ENCODE data around the gene SRGAP3. TPM values are rescaled to one million over a fixed set of nuclear protein-coding genes. Genes with fewer than 3 reads are reported as not detected.

Gene SRGAP3
- total RNA-seq, 2 donors from 2014 or later, result 1.9 to 4.4 TPM

DNA sequence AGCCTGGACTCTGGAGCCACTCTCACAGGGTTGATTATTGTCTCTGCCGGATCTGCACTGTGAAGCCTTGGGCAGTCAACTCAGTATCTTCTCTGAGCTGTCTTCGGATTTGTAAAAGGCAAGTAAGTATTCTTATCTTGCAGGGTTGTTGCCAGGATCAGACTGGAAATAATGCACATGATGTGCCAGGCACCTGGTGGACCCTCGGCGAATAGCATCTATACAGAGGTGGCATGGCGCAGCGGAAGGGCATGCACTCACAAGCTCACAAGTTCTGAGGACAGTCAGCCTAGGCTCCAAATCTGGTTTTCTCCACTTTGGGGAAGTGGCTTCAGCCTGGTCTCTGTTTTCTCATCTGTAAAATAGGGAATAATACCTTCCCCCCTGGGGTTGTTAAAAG lies 113.9 kb downstream of the SRGAP3 start:
- DNase-seq (ENCODE audit: low spot score in 2 of 2) (no peak), ATAC-seq (no peak)
- Mint-ChIP-seq H3K27ac (no peak overlapping the region), H3K9me3 (no peaks in the 10 kb centered on the region), H3K36me3 (no peaks in the 10 kb centered on the region)

DNA sequence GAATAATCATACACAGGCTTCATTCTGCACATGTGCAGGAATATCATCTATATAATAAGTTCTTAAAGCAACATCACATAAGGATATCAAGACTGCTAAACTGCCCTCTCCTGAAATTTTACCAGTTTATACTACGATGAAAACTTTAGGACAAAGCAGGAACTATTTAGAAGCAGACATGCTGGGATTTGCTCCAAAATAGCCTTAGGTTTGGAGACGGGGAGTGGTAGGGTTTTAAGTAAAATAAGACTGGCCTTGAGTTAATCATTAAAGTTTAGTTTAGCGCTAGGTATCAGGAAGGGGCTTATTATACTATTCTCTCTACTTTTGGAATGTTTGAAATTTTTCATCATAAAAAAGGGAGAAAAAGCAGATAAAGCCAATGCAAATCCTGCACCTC lies 115.8 kb downstream of the SRGAP3 start:
- Mint-ChIP-seq H3K27ac (no peak overlapping the region), H3K9me3 (no peaks in the 10 kb centered on the region), H3K36me3 (no peaks in the 10 kb centered on the region)
- ATAC-seq (no peak), DNase-seq (ENCODE audit: low spot score in 2 of 2) (no peak)

DNA sequence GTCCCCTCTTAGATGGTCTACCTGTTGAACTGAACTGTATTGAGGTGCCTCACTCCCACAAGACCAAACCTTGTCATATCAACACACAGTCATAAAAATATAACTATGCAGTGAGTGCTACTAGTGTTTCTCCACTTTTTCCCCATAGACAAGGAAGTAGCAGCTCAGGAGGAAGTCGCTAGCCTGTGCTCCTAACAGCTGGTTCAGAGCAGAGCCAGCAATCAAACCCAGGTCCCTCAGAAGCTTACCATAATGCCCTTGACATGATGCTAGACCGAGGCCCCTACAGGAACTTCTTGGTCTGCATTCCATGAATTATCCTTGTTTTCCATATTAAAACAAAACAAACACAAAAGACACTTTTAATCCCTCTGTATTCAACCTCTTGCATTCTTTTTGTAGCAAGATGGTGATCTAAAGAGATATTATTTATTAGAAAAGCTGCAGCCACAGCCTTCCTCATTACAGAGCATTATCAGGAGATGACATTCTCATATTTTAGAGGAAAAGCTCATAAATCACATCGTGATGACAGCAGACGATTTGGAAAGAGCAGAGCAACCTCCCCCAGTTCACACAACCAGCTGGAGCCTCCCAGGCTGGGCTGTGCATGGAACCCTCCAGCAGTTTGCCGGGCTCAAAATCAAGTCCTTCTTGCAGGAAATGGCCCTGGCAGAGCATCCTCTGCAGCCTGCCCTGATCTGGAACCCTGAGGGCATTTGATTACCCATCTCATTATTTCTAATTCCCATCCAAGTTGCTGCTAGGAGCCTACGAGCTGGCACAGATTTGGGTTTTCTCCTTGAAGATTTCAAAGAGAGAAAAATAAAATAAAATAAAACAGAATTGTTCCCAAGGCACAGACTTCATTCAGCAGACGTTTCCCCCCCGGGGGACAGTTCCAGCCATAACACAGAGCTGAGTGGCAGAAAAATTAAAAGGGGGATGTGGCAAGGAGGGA lies 118.8 kb downstream of the SRGAP3 start:
- ATAC-seq (no peak), DNase-seq (ENCODE audit: low spot score in 2 of 2) (no peak)
- no peak overlapping the region for H3K27ac Mint-ChIP-seq
- H3K9me3 Mint-ChIP-seq, result no peaks in the 10 kb centered on the region
- H3K36me3 Mint-ChIP-seq, result no peaks in the 10 kb centered on the region

DNA sequence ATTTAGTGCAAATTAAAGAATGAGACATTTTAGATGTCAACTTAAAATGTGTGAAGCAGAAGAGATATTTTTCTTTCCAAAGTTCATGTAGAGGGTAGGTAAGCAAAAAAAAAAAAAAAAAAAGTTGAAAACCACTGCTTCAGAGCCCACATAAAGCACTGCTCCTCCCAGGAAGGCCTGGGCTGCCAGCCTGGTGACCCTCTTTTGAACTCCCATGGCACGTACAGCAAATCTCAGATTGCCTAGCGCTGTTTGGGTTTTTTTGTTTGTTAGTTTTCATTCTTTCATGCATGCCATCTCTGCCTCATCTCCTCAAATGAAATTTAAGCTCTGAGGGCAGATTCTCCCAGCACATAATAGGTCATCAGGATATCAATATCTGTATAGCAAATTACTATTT lies 120.1 kb downstream of the SRGAP3 start:
- no peak for ATAC-seq
- Mint-ChIP-seq H3K9me3 (no peaks in the 10 kb centered on the region), H3K36me3 (no peaks in the 10 kb centered on the region), H3K27ac (no peak overlapping the region)
- DNase-seq (ENCODE audit: low spot score in 2 of 2), result no peak

DNA sequence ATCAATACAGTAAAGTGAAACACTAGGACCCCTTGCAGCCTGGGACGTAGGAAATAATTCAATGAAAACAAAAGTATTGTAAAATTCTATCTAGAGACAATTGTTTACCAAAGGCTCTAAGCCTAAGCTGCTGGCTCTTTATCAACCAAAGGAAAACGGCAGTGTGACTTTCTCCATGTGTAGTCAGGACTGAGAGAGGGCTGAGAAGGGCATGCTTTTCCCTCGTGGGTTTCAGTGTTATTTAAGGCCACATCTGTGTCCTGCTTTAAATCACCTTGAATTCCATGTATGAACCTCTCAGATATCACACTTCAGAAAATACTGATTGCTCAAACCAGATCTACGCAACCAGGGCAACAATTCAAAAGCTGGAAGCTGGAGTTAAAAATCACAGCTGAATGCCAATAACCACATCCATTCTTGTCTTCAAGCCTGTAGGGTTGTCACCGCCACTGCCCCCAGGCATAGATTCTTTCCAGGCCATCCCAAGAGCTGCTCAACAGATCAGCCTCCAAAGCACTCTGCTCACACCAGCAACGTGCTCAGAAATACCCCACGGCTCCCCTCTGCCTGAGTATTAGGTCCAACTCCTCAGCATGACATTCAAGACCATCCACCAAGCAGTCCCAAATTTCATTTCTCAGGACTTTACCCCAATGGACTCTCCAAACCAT lies 124.0 kb downstream of the SRGAP3 start:
- ATAC-seq, result no peak
- no peaks in the 10 kb centered on the region for H3K36me3 Mint-ChIP-seq
- no peak for DNase-seq (ENCODE audit: low spot score in 2 of 2)
- no peak overlapping the region for H3K27ac Mint-ChIP-seq
- H3K9me3 Mint-ChIP-seq, result no peaks in the 10 kb centered on the region

DNA sequence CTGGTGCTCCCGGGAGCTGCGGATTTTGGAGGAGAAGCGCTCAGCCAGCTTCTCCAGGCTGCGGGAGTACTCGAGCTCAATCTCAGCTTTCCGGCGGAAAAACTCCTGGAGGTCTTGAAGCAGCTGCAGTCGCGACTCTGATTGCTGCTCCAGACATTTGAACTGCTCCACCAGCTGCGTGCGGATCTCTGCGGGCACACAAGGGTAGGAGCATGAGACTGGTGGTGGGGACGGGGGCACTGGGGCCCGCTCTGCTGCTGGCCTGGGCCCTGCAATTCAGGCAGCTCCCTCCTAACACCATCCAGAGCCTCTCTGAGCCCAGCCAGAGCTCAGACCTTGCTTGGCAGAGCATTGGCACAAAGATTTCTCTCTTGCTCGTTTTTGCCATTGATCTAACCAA lies 124.7 kb downstream of the SRGAP3 start:
- ATAC-seq (no peak), DNase-seq (ENCODE audit: low spot score in 2 of 2) (no peak)
- Mint-ChIP-seq H3K27ac (peak overlapping the region in 1 of 2 donors; percentile 9), H3K36me3 (no peaks in the 10 kb centered on the region), H3K9me3 (no peaks in the 10 kb centered on the region)

DNA sequence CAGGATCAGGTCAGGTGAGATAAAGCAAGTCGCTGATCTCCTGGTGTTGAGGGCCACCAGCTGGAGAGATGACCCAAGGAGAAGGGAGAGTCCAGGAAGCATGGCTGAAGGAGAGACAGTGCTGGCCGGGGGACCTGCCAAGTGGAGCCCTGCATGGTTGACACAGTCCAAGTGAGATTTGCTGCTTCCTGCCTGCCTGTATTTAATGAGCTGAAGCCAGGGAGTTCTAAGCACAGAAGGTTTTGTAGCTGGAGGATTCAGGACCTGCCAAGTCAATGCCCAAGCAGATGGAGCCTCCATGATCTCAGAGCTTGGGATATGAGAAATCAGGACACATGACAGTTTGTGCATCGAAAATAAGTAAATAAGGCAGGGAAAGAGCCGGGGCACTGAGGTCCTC lies 125.6 kb downstream of the SRGAP3 start:
- Mint-ChIP-seq H3K9me3 (no peaks in the 10 kb centered on the region), H3K27ac (peak overlapping the region in 1 of 2 donors; percentile 6), H3K36me3 (no peaks in the 10 kb centered on the region)
- no peak for DNase-seq (ENCODE audit: low spot score in 2 of 2)
- no peak for ATAC-seq

DNA sequence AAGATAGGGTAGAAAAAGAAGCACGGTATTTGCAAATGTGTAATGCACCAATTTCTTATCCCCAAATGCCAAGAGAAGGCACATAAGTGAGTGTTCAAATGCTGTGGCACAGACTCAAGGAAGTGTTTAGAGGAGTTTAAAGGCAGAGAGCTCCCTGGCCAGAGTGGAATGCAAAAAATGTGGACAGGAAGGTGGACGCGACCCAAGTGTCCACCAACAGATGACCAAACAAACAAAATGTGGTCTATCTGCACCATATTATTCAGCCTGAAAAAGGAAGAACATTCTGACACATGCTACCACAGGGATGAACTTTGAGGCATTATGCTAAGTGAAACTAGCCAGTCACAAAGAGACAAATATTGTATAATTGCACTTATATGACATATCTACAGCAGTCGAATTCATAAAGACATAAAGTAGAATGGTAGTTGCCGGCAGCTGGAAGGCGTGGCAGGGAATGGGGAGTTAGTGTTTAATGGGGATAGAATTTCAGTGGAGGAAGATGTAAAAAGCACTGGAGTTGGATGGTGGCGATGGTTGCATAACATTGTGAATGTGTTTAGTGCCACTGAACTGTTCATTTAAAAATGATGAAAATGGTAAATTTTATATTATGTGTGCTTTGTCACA lies 126.6 kb downstream of the SRGAP3 start:
- no peak for DNase-seq (ENCODE audit: low spot score in 2 of 2)
- no peak overlapping the region for H3K27ac Mint-ChIP-seq
- H3K36me3 Mint-ChIP-seq, result no peaks in the 10 kb centered on the region
- no peak for ATAC-seq
- no peaks in the 10 kb centered on the region for H3K9me3 Mint-ChIP-seq

DNA sequence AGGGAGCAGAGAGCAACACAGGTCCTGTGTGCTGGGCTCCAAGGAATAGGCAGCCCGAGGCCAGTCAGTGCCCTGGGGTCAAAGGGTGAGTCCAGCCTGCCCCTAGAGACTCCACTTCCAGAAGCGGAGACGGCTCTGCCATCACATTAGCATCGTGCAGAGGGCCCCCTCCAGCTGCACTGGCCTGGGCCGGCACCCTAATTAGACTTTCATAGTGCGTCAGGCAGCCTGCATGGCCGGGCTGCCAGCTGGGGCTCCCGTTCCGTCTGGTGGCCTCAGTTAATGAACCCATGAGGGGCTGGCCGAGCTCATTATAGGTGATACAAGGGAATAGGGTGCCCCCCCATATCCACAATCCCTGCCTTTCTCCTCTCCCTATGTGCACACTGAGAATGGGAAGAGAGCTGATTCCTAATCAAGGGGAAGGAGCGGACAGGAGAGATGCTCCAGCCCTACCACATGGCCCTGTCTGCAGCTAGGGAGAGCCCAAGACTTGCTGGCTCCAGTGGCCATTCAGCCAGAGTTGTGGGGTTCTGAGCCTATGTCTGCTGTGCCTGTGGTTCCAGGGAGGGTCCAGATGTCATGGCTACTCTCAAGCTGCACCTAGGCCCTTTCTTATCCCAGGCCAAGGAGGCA lies 128.0 kb downstream of the SRGAP3 start:
- Mint-ChIP-seq H3K9me3 (no peaks in the 10 kb centered on the region), H3K27ac (no peak overlapping the region), H3K36me3 (no peaks in the 10 kb centered on the region)
- DNase-seq (ENCODE audit: low spot score in 2 of 2) (no peak), ATAC-seq (no peak)

DNA sequence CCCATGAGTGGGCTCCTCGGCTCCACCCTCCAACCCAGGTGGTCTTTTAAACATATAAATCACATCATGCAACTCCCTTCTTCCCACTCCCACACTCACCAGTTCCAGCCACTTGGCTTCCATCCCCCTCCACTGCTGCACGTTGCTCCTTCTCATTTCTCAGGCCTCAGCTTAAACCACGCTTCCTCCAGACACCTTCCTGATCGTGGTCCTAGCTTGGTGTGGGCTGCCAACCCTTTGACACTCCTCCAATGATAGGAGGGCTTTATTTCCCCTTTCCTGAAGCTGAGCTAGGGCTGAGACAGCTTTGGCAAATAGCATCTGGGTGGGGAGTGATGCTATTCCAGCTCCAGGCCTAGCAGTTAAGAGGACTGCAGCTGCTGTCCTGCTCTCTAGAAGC lies 130.1 kb downstream of the SRGAP3 start:
- H3K9me3 Mint-ChIP-seq, result no peaks in the 10 kb centered on the region
- ATAC-seq, result no peak

DNA sequence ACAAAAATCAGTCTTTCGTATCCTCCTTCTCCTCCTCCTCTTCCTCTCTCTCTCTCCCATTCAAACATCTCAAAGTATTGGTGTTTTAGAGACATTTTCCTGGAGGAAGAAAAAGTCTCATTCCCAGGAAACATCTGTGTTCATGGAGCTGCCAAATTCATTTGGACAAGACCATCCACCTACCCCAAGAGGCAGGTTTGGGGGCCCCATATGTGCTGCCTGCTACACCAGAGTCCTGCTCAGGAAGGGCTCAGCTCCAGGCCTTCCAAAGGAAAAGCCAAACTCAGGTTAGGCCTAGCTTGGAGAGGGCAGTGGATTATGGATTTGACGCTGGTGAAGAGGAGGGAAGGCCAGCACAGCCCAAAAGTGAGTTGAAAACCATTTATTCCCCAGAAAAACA lies 131.2 kb downstream of the SRGAP3 start:
- Mint-ChIP-seq H3K27ac (no peak overlapping the region), H3K36me3 (no peaks in the 10 kb centered on the region), H3K9me3 (no peaks in the 10 kb centered on the region)
- no peak for ATAC-seq
- no peak for DNase-seq (ENCODE audit: low spot score in 2 of 2)

More for the DNA sequence above, 130.1 kb downstream of the SRGAP3 start:
- H3K27ac Mint-ChIP-seq, result no peak overlapping the region
- DNase-seq (ENCODE audit: low spot score in 2 of 2), result no peak
- no peaks in the 10 kb centered on the region for H3K36me3 Mint-ChIP-seq

DNA sequence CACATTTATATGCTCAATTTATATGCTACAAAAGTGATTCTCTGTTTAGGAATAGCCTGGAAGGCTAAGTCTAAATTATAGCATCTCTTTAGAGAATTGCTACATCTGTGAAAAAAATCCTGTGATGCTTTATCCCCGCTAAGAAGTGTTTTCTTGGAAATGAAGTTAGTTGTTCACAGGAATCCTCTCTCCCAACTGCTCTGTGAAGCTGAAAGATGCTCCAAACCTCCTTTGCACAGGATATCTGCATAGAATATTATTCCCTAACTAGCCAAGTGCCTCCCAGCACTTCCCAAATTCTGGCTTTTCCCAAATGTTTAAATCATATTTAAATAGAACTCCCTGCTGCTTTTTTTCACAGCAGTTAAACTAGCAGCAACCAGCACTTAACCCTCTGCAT lies 132.2 kb downstream of the SRGAP3 start:
- ATAC-seq, result no peak
- DNase-seq (ENCODE audit: low spot score in 2 of 2), result no peak
- Mint-ChIP-seq H3K36me3 (no peaks in the 10 kb centered on the region), H3K9me3 (no peaks in the 10 kb centered on the region), H3K27ac (no peak overlapping the region)

DNA sequence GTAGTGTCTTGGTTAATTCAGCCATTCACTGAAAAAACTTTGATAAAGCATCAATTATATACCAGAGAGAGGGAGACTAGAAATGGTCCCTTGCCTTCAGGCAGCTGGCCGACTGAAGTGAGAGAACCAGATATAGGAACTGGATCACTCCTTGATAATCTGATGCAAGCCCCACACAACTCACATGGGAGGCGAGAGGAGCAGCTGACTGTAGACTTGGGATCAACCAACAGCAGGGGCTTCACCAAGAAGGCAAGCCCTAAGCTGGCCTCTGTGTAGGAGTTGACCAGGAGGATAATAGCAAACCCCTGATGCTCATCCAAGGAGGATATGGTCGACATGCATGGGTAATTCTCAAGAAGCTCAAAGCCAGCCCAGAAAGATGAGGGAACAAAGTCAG lies 133.1 kb downstream of the SRGAP3 start:
- Mint-ChIP-seq H3K36me3 (no peaks in the 10 kb centered on the region), H3K27ac (no peak overlapping the region), H3K9me3 (no peaks in the 10 kb centered on the region)
- ATAC-seq (no peak), DNase-seq (ENCODE audit: low spot score in 2 of 2) (no peak)

DNA sequence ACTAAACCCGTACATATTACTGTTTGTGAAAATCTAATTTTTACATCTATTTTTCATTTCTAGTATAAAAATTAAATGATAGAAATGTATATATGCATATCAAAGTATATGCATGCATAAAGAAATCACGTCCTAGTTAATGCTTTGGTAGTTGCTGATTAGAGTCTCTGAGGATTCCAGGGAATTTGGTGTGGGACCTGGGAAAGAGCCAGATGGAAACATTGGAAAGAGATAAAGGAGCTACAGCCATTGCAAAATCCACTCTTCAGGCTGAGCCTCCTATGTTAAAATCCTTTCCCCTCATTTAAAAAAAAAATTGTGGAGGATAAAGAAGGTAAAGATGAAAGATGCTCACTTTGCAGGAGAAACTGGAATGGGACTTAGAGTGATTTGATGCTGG lies 134.1 kb downstream of the SRGAP3 start:
- Mint-ChIP-seq H3K9me3 (no peaks in the 10 kb centered on the region), H3K27ac (no peak overlapping the region), H3K36me3 (no peaks in the 10 kb centered on the region)
- ATAC-seq (no peak), DNase-seq (ENCODE audit: low spot score in 2 of 2) (no peak)

DNA sequence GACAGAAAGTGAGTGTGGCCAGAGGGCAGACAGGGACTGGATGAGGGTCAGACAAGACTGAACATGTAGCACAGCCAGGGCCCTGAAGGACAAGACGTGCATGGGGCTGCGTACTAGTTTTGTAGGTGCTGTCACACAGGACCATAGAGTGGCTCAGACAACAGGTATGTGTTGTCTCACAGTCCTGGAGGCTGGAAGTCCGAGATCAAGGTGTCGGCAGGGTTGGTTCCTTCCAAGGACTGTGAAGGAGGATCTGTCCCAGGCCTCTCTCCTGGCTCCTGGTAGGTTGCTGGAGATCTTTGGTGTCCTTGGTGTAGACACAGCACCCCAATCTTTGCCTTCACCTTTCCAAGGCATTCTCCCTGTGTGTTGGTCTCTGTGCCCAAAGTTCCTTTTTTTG lies 136.4 kb downstream of the SRGAP3 start:
- H3K36me3 Mint-ChIP-seq, result no peaks in the 10 kb centered on the region
- H3K9me3 Mint-ChIP-seq, result no peaks in the 10 kb centered on the region
- no peak overlapping the region for H3K27ac Mint-ChIP-seq
- DNase-seq (ENCODE audit: low spot score in 2 of 2) (no peak), ATAC-seq (no peak)

DNA sequence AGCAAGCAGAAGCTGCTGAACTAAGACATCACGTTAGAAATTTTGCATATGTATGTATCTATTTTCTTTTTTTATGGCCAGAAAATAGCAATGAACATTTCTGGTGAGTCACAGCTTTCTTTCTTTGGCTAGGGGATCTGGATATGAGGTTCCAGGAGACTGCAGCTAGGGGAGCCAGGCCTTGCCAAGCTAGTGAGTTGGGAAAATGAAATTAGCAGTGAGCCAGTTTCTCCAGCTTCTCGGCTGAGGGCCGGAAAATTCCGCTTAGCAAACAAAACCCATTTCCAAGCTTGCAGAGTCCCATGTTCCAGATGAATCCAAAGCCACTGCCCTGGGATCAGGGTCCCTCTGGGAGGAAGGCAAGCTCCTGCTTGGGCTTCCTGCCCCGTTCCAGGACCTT lies 137.6 kb downstream of the SRGAP3 start:
- Mint-ChIP-seq H3K27ac (no peak overlapping the region), H3K36me3 (no peaks in the 10 kb centered on the region), H3K9me3 (no peaks in the 10 kb centered on the region)
- DNase-seq (ENCODE audit: low spot score in 2 of 2) (no peak), ATAC-seq (no peak)

DNA sequence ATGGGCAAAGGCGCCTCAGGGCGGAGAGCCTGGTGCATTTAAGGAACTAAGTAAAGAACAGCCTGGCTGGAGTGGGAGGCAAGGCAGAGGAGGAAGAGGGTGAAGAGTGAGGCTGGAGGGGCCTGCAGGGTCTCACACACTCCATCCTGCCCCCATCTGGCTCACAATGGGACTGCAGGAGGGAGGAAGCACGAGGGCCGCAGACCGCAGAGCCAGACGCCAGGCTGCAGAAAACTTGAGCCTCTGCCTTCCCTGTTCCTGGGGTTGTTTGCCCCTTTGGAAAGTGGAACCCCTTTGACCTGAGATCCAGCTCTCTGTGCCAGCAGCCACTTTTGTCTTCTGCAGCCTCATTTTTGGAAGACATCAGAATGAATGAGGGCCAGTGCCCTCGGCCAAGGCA lies 138.0 kb downstream of the SRGAP3 start:
- Mint-ChIP-seq H3K27ac (peak overlapping the region; percentile 27 to 73), H3K36me3 (no peaks in the 10 kb centered on the region), H3K9me3 (no peaks in the 10 kb centered on the region)
- no peak for ATAC-seq
- DNase-seq (ENCODE audit: low spot score in 2 of 2), result no peak

Data from activated naive CD4-positive, alpha-beta T cell treated with anti-CD3 and anti-CD28 coated beads, Interleukin-2, amount 50 U/mL, for 72 hours (primary cell).